Panc1 (cell line): ENCODE data around the gene CILP2. TPM values are rescaled to one million over a fixed set of nuclear protein-coding genes. Genes with fewer than 3 reads are reported as not detected.
A peak's percentile ranks its signal among the peaks of the same experiment; 100 is the strongest.

Experiments used
- ATAC-seq: fragments of 200-7000 bp; cut with Tn5 transposase; 2 replicates; pipeline ENCODE4 v1.9.1; 2020; ENCODE audit warnings: mild to moderate bottlenecking, moderate library complexity
- BruUV-seq: library from RNA; stranded (reverse); fragments of 400-500 nt; replicated peaks from 2 replicates; lab custom pipeline; 2021; lab: Mats Ljungman, UMichigan
- CTCF ChIA-PET: fragments of 300-600 bp; sonication (Branson Sonifier 250); formaldehyde crosslinking; loops from one replicate; lab custom pipeline; 2022; ENCODE audit warnings: antibody characterized with exemption; lab: Charles Lee
- POLR2A ChIA-PET: fragments of 300-600 bp; sonication (Branson Sonifier 250); formaldehyde crosslinking; loops from one replicate; lab custom pipeline; 2022; ENCODE audit warnings: antibody characterized with exemption; lab: Charles Lee
- DNase-seq: peaks from one replicate; pipeline ENCODE4 v3.0.0-alpha.2; 2010; ENCODE audit warnings: low read depth, low spot score
- H3K27ac ChIP-seq: 2 replicates; pipeline ENCODE4 v1.5.1; 2011; ENCODE audit warnings: mild to moderate bottlenecking, low read length, inconsistent platforms
- H3K27me3 ChIP-seq: fragments of 200-500 bp; sonication (Bioruptor generic); 2 replicates; pipeline ENCODE4 v1.6.0; 2014; ENCODE audit warnings: low read length, inconsistent platforms; ENCODE audit not compliant: control insufficient read depth, insufficient read depth
- H3K36me3 ChIP-seq: fragments of 200-500 bp; sonication (Bioruptor generic); 2 replicates; pipeline ENCODE4 v1.5.1; 2014; ENCODE audit warnings: inconsistent platforms, mild to moderate bottlenecking, low read length, moderate library complexity; ENCODE audit not compliant: control insufficient read depth, insufficient read depth
- H3K4me1 ChIP-seq: 2 replicates; pipeline ENCODE4 v1.5.1; 2011; ENCODE audit warnings: inconsistent platforms, mild to moderate bottlenecking, low read length, moderate library complexity; ENCODE audit not compliant: control insufficient read depth, insufficient read depth
- H3K4me3 ChIP-seq, 2 experiments: 2 replicates each; pipeline ENCODE4 v1.5.1; 2011 to 2012; ENCODE audit warnings: low read depth in 2 of 2, low read length in 2 of 2, mild to moderate bottlenecking in 2 of 2, inconsistent platforms in 1 of 2, moderate library complexity in 1 of 2
- H3K9me3 ChIP-seq: fragments of 200-500 bp; sonication (Bioruptor generic); 2 replicates; pipeline ENCODE4 v1.5.1; 2014; ENCODE audit warnings: low read depth, mild to moderate bottlenecking, inconsistent platforms, low read length, moderate library complexity; ENCODE audit not compliant: control insufficient read depth, insufficient read depth
- POLR2AphosphoS5 ChIP-seq: IDR thresholded peaks from 2 replicates; pipeline ENCODE4 v1.6.1; 2012; ENCODE audit warnings: mild to moderate bottlenecking, low read depth, low read length, moderate library complexity
- SIN3A ChIP-seq: IDR thresholded peaks from 2 replicates; pipeline ENCODE4 v1.6.1; 2012; ENCODE audit warnings: low read depth, mild to moderate bottlenecking, low read length, moderate library complexity, borderline replicate concordance; ENCODE audit not compliant: insufficient read depth
- TCF7L2 ChIP-seq: IDR thresholded peaks from 2 replicates; pipeline ENCODE4 v1.6.1; 2011; ENCODE audit warnings: mild to moderate bottlenecking, low read depth, low read length, inconsistent platforms
- in situ Hi-C: cut with HindIII; loops from 2 replicates; pipeline ENCODE4 v1.10.0; 2016; ENCODE audit warnings: low sequenced_read_pairs, low pct_unique_long_range_greater_than_20kb
- intact Hi-C: fragments of 100-400 bp; cut with micrococcal nuclease; formaldehyde crosslinking; loops from one replicate; pipeline ENCODE4 v1.10.0; 2022; ENCODE audit not compliant: unreplicated experiment
- total RNA-seq: library from RNA; stranded (reverse); gene quantifications from one replicate; pipeline ENCODE4 v1.2.1, GENCODE V29; 2021; ENCODE audit not compliant: unreplicated experiment
- TF ChIP-seq, protein P1 (sequence below): fragments of 450-650 bp; IDR thresholded peaks from 2 replicates; pipeline ENCODE4 v1.5.1; 2017; ENCODE audit warnings: mild to moderate bottlenecking
- TF ChIP-seq, protein P2 (sequence below), 2 experiments: IDR thresholded peaks; 2 replicates each; pipeline ENCODE4 v1.6.1; 2011 to 2012; ENCODE audit warnings: low read depth in 2 of 2, control low read depth in 1 of 2, low read length in 1 of 2, mild to moderate bottlenecking in 1 of 2, moderate library complexity in 1 of 2; ENCODE audit not compliant: insufficient read depth in 1 of 2

CILP2 gene
- total RNA-seq, 1 experiment from 2014 or later, result 0.46 TPM

DNA sequence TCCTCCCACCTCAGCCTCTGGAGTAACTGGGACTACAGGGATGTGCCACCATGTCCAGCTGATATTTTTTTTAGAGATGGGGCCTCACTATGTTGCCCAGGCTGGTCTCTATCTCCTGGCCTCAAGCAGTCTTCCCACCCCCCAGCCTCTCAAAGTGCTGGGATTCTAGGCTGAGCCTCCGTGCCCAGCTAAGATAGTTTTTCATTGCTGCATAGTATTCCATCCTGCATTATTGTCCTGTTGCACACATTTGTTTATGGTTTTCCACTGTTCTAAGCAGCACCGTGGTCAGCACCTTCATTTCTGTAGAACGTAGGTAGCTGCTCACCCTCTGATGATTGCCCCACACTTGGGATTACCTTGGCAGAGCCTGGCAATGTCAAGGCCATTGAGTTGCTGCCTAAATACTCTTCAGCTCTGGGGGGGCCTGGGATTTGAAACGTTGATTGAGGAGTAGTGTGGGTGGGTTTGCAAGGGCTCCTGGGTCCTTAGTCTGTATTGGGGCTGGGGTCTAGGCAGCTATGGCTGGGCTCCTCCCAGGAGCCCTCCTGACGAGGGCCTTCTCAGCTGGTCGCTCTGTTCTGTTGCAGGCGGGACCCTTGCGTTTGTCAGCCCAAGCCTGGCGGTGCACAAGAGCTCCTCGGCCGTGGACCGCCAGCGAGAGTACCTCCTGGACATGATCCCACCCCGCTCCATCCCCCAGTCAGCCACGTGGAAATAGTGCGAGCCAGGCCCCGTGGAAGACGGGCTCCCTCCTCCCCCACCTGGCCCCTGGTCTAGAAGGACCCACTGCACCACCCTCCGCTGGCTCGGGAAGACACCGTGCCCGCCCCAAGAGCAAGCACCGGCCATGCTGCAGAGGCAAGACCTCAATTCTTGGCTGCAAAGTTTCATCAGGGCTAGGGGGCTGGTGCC, 33.1 kb upstream of the CILP2 start:
- no peak for DNase-seq
- Histone ChIP-seq H3K27ac (no peak overlapping the region), H3K36me3 (no peaks in the 10 kb centered on the region), H3K4me1 (no peaks in the 10 kb centered on the region), H3K9me3 (no peaks in the 10 kb centered on the region), H3K4me3 (no peak overlapping the region), H3K27me3 (no peaks in the 10 kb centered on the region)
- no TSS peak for BruUV-seq
- TF ChIP-seq, protein P1, sequence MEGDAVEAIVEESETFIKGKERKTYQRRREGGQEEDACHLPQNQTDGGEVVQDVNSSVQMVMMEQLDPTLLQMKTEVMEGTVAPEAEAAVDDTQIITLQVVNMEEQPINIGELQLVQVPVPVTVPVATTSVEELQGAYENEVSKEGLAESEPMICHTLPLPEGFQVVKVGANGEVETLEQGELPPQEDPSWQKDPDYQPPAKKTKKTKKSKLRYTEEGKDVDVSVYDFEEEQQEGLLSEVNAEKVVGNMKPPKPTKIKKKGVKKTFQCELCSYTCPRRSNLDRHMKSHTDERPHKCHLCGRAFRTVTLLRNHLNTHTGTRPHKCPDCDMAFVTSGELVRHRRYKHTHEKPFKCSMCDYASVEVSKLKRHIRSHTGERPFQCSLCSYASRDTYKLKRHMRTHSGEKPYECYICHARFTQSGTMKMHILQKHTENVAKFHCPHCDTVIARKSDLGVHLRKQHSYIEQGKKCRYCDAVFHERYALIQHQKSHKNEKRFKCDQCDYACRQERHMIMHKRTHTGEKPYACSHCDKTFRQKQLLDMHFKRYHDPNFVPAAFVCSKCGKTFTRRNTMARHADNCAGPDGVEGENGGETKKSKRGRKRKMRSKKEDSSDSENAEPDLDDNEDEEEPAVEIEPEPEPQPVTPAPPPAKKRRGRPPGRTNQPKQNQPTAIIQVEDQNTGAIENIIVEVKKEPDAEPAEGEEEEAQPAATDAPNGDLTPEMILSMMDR, result no peak
- ATAC-seq, result no peak
- ChIA-PET POLR2A (no interaction called here), CTCF (interaction anchor here (0.6 kb wide), 2 partner anchors 107 to 240 kb away, joined by 3 read pairs; no protein-coding TSS in a partner anchor)
- intact Hi-C loops (no loop called here), in situ Hi-C loops (no loop called here)

DNA sequence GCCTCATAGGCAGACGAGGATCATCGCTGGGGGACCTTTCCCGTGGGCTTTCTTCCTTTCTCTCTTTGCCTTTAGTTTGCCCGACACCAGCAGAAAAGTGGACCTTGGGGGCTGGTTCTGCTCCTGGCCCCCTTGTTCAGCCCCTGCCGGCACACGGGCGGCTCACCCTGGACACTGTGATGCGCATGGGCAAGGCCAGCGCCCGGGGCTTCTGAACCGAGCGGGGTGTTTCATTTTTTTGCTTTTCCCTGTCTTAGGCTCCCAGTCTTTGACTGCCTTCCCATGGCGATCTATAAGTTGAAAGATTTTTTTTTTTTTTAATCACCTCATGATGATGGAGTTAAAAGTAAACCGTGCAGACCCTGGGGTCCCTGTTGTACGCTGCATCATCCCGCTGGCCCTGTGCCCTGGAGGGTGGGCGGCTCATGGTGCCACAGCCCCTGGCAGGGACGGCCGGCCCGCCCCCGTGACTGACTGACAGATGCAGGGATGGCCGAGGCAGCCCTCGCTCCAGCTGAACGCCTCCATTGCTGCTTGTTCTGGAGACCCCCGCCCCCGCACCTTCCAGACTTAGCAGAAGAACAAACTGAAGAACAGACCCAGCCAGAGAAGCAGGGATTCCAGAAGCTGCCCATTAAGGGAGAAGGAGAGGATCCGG, 32.3 kb upstream of the CILP2 start:
- H3K27me3 ChIP-seq, result no peaks in the 10 kb centered on the region
- no peak for DNase-seq
- no peaks in the 10 kb centered on the region for H3K9me3 ChIP-seq
- POLR2A ChIA-PET, result no interaction called here
- no peaks in the 10 kb centered on the region for H3K36me3 ChIP-seq
- CTCF ChIA-PET, result no interaction called here
- no peak overlapping the region for H3K4me3 ChIP-seq
- in situ Hi-C loops (no loop called here), intact Hi-C loops (no loop called here)
- ATAC-seq, result no peak
- no TSS peak for BruUV-seq
- H3K4me1 ChIP-seq, result no peaks in the 10 kb centered on the region
- TF ChIP-seq, protein P1, result no peak
- H3K27ac ChIP-seq, result no peak overlapping the region

DNA sequence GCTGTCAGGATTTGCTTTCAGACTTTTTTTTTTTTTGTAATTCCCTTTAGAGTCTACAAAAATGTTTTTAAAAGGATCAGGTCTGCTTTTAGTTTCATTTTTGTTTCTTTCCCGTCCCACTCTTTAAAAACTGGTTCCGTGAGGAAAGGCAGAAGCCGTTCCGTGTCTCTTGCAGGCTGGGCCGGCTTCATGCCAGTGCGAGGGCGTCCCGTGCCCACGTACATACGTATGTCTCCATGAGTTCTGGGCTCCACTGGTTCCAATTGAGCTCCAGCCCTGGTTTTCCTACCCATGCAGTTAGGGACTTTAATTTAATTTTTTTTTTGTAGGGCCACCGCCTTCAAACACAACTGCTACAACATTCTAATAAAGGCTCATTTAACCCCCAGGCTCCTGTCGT, 31.5 kb upstream of the CILP2 start:
- ChIA-PET POLR2A (interaction anchor here (0.6 kb wide), 1 partner anchor 1650 kb away, joined by 6 read pairs; no protein-coding TSS in a partner anchor), CTCF (no interaction called here)
- ATAC-seq (no peak), DNase-seq (no peak)
- intact Hi-C loops (no loop called here), in situ Hi-C loops (no loop called here)
- Histone ChIP-seq H3K36me3 (no peaks in the 10 kb centered on the region), H3K9me3 (no peaks in the 10 kb centered on the region), H3K27ac (no peak overlapping the region), H3K4me3 (no peak overlapping the region), H3K27me3 (no peaks in the 10 kb centered on the region), H3K4me1 (no peaks in the 10 kb centered on the region)
- TF ChIP-seq, protein P2, sequence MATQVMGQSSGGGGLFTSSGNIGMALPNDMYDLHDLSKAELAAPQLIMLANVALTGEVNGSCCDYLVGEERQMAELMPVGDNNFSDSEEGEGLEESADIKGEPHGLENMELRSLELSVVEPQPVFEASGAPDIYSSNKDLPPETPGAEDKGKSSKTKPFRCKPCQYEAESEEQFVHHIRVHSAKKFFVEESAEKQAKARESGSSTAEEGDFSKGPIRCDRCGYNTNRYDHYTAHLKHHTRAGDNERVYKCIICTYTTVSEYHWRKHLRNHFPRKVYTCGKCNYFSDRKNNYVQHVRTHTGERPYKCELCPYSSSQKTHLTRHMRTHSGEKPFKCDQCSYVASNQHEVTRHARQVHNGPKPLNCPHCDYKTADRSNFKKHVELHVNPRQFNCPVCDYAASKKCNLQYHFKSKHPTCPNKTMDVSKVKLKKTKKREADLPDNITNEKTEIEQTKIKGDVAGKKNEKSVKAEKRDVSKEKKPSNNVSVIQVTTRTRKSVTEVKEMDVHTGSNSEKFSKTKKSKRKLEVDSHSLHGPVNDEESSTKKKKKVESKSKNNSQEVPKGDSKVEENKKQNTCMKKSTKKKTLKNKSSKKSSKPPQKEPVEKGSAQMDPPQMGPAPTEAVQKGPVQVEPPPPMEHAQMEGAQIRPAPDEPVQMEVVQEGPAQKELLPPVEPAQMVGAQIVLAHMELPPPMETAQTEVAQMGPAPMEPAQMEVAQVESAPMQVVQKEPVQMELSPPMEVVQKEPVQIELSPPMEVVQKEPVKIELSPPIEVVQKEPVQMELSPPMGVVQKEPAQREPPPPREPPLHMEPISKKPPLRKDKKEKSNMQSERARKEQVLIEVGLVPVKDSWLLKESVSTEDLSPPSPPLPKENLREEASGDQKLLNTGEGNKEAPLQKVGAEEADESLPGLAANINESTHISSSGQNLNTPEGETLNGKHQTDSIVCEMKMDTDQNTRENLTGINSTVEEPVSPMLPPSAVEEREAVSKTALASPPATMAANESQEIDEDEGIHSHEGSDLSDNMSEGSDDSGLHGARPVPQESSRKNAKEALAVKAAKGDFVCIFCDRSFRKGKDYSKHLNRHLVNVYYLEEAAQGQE (IDR thresholded peaks at IDR 0.05; ENCODE audit: insufficient read depth in 1 of 2, low read depth in 2 of 2, low read length in 1 of 2), result no peak
- TF ChIP-seq POLR2AphosphoS5, result no peak
- TF ChIP-seq SIN3A, result no peak
- TF ChIP-seq, protein P1, result no peak
- no peak for TF ChIP-seq TCF7L2
- BruUV-seq, result TSS peak; percentile 81
